NT2/D1 (cell line): ENCODE results near the gene PERCC1.

ENCODE experiments used
- SUZ12 ChIP-seq: IDR thresholded peaks from 2 replicates; pipeline ENCODE4 v1.6.1; 2011; ENCODE audit not compliant: insufficient read length, insufficient read depth; ENCODE audit errors: extremely low read depth
- YY1 ChIP-seq: IDR thresholded peaks from 2 replicates; pipeline ENCODE4 v1.6.1; 2011; ENCODE audit not compliant: insufficient read length, insufficient read depth
- ZNF274 ChIP-seq: IDR thresholded peaks from 2 replicates; pipeline ENCODE4 v1.6.1; 2011; ENCODE audit warnings: mild to moderate bottlenecking, low read depth, low read length

DNA sequence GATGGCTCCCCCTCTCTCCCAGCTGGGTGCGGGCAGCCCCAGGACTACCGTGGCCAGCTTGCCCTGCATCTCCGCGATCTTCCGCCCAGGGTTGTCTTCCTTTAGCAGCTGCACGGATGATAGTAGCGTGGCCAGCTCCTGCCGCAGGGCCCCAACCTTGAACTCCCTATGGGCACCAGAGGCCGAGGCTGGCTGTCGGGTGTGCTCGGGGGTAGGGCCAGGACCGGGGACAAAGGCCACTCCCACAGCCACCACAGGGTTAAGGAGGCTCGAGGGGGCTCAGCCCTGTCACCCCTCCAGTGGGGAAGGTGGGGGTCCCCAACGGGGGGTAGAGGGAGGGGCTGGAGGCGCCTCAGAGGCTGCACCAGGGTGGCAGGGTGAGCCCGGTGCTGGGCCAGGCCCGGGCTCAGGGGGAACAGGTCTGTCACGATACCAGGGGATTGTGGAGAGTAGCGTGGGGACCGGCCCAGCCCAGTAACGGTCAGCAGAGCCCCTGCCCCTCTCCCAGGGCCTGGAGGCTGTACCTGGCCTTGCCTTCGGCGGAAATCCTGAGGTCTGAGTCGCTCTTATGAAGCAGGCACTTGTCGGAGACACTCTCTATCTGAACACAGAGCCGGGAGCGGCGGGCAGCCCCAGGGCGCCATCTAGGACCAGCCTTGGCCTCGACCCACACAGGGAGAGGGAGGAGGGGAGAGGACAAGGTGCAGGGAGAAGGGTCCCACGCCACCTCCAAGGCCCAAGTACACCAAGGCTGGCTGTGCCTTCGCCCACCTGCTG is 5.2 kb downstream of the PERCC1 start:
- TF ChIP-seq YY1 (no peak), ZNF274 (no peak), SUZ12 (no peak)
